ENCODE results near the gene PRKG1.

Gene PRKG1

DNA sequence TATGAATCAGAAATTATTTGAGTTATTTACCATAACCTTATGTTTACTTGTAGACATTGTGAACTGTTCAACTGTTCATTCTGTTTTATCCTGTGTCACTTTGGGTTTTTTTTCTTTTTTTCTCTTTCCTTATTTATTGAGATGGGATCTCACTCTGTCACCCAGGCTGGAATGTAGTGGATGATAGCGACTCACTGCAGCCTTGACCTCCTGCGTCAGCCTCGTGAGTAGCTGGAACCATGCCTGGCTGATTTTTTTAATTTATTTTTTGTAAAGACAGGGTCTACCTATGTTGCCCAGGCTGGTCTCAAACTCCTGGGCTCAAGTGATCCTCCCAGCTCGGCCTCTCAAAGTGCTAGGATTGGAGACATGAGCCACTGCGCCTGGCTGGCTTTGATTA is 528.0 kb downstream of the PRKG1 start:
- Histone ChIP-seq H3K9me3 (ENCODE audit: insufficient read depth, low read length) (no peaks in the 10 kb centered on the region), H3K27ac (ENCODE audit: low read depth, low read length) (no peak overlapping the region), H3K4me2 (ENCODE audit: low read depth, low read length, poor library complexity, severe bottlenecking) (no peak overlapping the region), H3K9me2 (replicated peaks; ENCODE audit: insufficient read depth, low read length) (no peaks in the 10 kb centered on the region), H3K79me2 (ENCODE audit: insufficient read depth, low read length) (no peaks in the 10 kb centered on the region), H3K4me3 (ENCODE audit: insufficient read depth, low read length, poor library complexity, severe bottlenecking) (no peak overlapping the region), H3K36me3 (ENCODE audit: low read length) (no peaks in the 10 kb centered on the region), H3F3A (ENCODE audit: insufficient read depth) (no peaks in the 10 kb centered on the region), H3K9ac (ENCODE audit: low read length) (no peak overlapping the region), H3K27me3 (ENCODE audit: low read length) (no peaks in the 10 kb centered on the region), H4K20me1 (ENCODE audit: low read depth, low read length) (no peaks in the 10 kb centered on the region), H2AFZ (ENCODE audit: low read depth, low read length, severe bottlenecking) (no peak overlapping the region)
- no peak for TF ChIP-seq EZH2phosphoT487 (conservative IDR thresholded peaks at IDR 0.05; ENCODE audit: low read length)
- TF ChIP-seq, protein P1, sequence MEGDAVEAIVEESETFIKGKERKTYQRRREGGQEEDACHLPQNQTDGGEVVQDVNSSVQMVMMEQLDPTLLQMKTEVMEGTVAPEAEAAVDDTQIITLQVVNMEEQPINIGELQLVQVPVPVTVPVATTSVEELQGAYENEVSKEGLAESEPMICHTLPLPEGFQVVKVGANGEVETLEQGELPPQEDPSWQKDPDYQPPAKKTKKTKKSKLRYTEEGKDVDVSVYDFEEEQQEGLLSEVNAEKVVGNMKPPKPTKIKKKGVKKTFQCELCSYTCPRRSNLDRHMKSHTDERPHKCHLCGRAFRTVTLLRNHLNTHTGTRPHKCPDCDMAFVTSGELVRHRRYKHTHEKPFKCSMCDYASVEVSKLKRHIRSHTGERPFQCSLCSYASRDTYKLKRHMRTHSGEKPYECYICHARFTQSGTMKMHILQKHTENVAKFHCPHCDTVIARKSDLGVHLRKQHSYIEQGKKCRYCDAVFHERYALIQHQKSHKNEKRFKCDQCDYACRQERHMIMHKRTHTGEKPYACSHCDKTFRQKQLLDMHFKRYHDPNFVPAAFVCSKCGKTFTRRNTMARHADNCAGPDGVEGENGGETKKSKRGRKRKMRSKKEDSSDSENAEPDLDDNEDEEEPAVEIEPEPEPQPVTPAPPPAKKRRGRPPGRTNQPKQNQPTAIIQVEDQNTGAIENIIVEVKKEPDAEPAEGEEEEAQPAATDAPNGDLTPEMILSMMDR (IDR thresholded peaks at IDR 0.05; ENCODE audit: insufficient read depth, low read length, poor library complexity, severe bottlenecking), result no peak

DNA sequence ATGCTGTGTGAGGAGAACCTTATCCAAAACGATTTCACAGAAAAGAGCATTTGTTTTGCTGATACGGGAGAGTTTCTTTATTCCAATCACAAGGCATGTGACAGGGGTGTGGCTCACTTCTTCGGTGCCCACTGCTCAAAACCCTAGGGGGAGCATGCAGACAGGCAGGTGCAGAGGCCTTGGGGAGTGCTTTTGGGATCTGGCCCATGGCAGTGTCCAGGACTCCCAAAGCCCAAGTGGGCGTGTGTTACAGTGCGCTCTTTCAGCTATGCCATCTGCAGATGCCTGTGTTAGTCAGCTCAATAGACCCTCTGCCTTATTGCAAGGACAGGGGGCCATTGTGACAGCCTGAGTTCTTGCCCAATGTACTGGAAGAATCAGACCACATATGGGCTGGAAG is 530.3 kb downstream of the PRKG1 start:
- H3K9ac ChIP-seq (ENCODE audit: low read length), result no peak overlapping the region
- no peaks in the 10 kb centered on the region for H3K79me2 ChIP-seq (ENCODE audit: insufficient read depth, low read length)
- no peak overlapping the region for H3K4me2 ChIP-seq (ENCODE audit: low read depth, low read length, poor library complexity, severe bottlenecking)
- H3F3A ChIP-seq (ENCODE audit: insufficient read depth), result no peaks in the 10 kb centered on the region
- H3K9me3 ChIP-seq (ENCODE audit: insufficient read depth, low read length), result no peaks in the 10 kb centered on the region
- no peaks in the 10 kb centered on the region for H3K27me3 ChIP-seq (ENCODE audit: low read length)
- no peaks in the 10 kb centered on the region for H3K36me3 ChIP-seq (ENCODE audit: low read length)
- no peak overlapping the region for H2AFZ ChIP-seq (ENCODE audit: low read depth, low read length, severe bottlenecking)
- H4K20me1 ChIP-seq (ENCODE audit: low read depth, low read length), result no peaks in the 10 kb centered on the region
- no peak for TF ChIP-seq EZH2phosphoT487 (conservative IDR thresholded peaks at IDR 0.05; ENCODE audit: low read length)
- TF ChIP-seq, protein P1 (IDR thresholded peaks at IDR 0.05; ENCODE audit: insufficient read depth, low read length, poor library complexity, severe bottlenecking), result no peak
- no peak overlapping the region for H3K27ac ChIP-seq (ENCODE audit: low read depth, low read length)
- H3K4me3 ChIP-seq (ENCODE audit: insufficient read depth, low read length, poor library complexity, severe bottlenecking), result no peak overlapping the region
- H3K9me2 ChIP-seq (replicated peaks; ENCODE audit: insufficient read depth, low read length), result no peaks in the 10 kb centered on the region

DNA sequence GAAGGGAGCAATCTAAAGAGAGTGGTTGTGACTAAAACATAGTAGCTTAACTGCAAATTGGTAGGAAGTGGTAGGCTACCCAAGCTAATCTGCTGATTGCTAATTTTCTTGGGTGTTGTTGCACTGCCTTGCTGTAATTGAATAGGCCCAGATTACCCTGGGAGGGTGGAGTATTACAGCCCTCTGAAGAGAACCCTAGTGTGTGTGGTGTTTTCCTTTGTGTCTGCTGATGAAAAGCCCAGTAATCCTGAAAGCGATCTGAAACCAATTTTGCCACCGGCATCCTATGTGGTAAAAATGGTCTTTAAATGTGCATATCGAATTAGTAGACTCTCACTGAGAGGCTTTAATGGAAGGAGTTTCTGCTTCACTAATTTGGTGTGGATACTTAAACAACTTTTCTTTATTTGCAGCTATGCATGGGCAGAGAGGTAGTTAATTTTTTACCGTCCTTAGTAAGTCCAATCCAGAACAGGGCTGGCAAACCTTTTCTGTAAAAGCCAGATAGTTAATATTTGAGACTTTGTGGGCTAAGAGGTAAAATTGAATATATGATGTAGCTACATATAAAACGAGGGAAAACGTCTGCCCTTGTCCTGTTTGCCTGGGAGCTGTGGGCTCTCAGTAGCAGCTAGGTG is 532.7 kb downstream of the PRKG1 start:
- Histone ChIP-seq H3K36me3 (ENCODE audit: low read length) (no peaks in the 10 kb centered on the region), H3F3A (ENCODE audit: insufficient read depth) (no peaks in the 10 kb centered on the region), H3K9ac (ENCODE audit: low read length) (no peak overlapping the region), H3K4me3 (ENCODE audit: insufficient read depth, low read length, poor library complexity, severe bottlenecking) (no peak overlapping the region), H3K9me3 (ENCODE audit: insufficient read depth, low read length) (no peaks in the 10 kb centered on the region), H4K20me1 (ENCODE audit: low read depth, low read length) (no peaks in the 10 kb centered on the region), H3K4me2 (ENCODE audit: low read depth, low read length, poor library complexity, severe bottlenecking) (no peak overlapping the region), H3K79me2 (ENCODE audit: insufficient read depth, low read length) (no peaks in the 10 kb centered on the region), H3K9me2 (replicated peaks; ENCODE audit: insufficient read depth, low read length) (no peaks in the 10 kb centered on the region), H2AFZ (ENCODE audit: low read depth, low read length, severe bottlenecking) (no peak overlapping the region), H3K27me3 (ENCODE audit: low read length) (no peaks in the 10 kb centered on the region), H3K27ac (ENCODE audit: low read depth, low read length) (no peak overlapping the region)
- no peak for TF ChIP-seq EZH2phosphoT487 (conservative IDR thresholded peaks at IDR 0.05; ENCODE audit: low read length)
- TF ChIP-seq, protein P1 (IDR thresholded peaks at IDR 0.05; ENCODE audit: insufficient read depth, low read length, poor library complexity, severe bottlenecking), result no peak
